Muscle of leg (tissue), 11 donors: ENCODE results near the gene DCANP1. TPM values are rescaled to one million over a fixed set of nuclear protein-coding genes. Genes with fewer than 3 reads are reported as not detected.
A peak's percentile ranks its signal among the peaks of the same experiment; 100 is the strongest.

Experiments
- DNase-seq: peaks from one replicate; pipeline ENCODE4 v3.0.0; 2013
- H3K27ac ChIP-seq: one replicate; pipeline ENCODE4 v1.5.1; 2013; ENCODE audit warnings: mild to moderate bottlenecking, low read length, control low read depth
- H3K27me3 ChIP-seq: one replicate; pipeline ENCODE4 v1.6.1; 2013; ENCODE audit warnings: low read length; ENCODE audit not compliant: control insufficient read depth, insufficient read depth
- H3K36me3 ChIP-seq: one replicate; pipeline ENCODE4 v1.6.1; 2013; ENCODE audit warnings: low read length; ENCODE audit not compliant: control insufficient read depth, insufficient read depth
- H3K4me1 ChIP-seq: one replicate; pipeline ENCODE4 v1.6.1; 2013; ENCODE audit warnings: low read length; ENCODE audit not compliant: control insufficient read depth, insufficient read depth
- H3K4me3 ChIP-seq: one replicate; pipeline ENCODE4 v1.5.1; 2013; ENCODE audit warnings: low read length, control low read depth
- H3K9me3 ChIP-seq: replicated peaks from 2 replicates; pipeline ENCODE4 v1.6.1; 2013; ENCODE audit warnings: low read depth, low read length; ENCODE audit not compliant: control insufficient read depth
- WGBS: methylation state at CpG from one replicate; pipeline ENCODE4 v1.1.5; 2013; ENCODE audit warnings: missing lambda C conversion rate; ENCODE audit not compliant: insufficient coverage; 5-methylcytosine and 5-hydroxymethylcytosine counted together
- polyA plus RNA-seq, 8 donors: library from polyadenylated mRNA; unstranded; fragments of 120-200 nt; gene quantifications; one replicate each; pipeline versions ENCODE4 v1.2.1 to v1.2.3, GENCODE V29; 2013; ENCODE audit warnings: inconsistent platforms in 1 of 8, low replicate concordance in 1 of 8; ENCODE audit not compliant: insufficient read length in 8 of 8, insufficient read depth in 1 of 8
- total RNA-seq: library from RNA; stranded (reverse); fragments of 120-200 nt; gene quantifications from one replicate; pipeline ENCODE4 v1.2.4, GENCODE V29; 2013

The DCANP1 gene
- total and polyA plus RNA-seq, 9 donors = 0.06 to 0.21 (median 0.10) TPM; not detected in 5

- DNase-seq = peak; percentile 8
- Histone ChIP-seq H3K27me3 (peaks cover 5% of the 10 kb centered on the region), H3K4me3 (no peak overlapping the region), H3K27ac (no peak overlapping the region), H3K36me3 (no peaks in the 10 kb centered on the region), H3K9me3 (no peaks in the 10 kb centered on the region), H3K4me1 (peaks cover 62% of the 10 kb centered on the region)
- WGBS = 70% methylated on average over 6 of the region's 9 CpGs
Observed at GRCh38 chr5:135435467-135436330, 11.4 kb downstream of the DCANP1 start.

GRCh38 chr5:135434591-135435466 is 12.3 kb downstream of the DCANP1 start:
- H3K9me3 ChIP-seq = no peaks in the 10 kb centered on the region
- WGBS = 32% methylated on average over 19 of the region's 24 CpGs
- peaks cover 5% of the 10 kb centered on the region for H3K27me3 ChIP-seq
- H3K27ac ChIP-seq = peak overlapping the region; percentile 36
- peak; percentile 32 for DNase-seq
- H3K4me3 ChIP-seq = no peak overlapping the region
- no peaks in the 10 kb centered on the region for H3K36me3 ChIP-seq
- H3K4me1 ChIP-seq = peaks cover 60% of the 10 kb centered on the region

- Histone ChIP-seq H3K36me3 (no peaks in the 10 kb centered on the region), H3K27me3 (peaks cover 5% of the 10 kb centered on the region), H3K4me1 (peaks cover 57% of the 10 kb centered on the region), H3K9me3 (peaks cover 2% of the 10 kb centered on the region), H3K27ac (peak overlapping the region; percentile 36), H3K4me3 (no peak overlapping the region)
- peak; percentile 74 for DNase-seq
- WGBS = 46% methylated on average over 5 of the region's 12 CpGs
Observed at GRCh38 chr5:135433681-135434426, 13.3 kb downstream of the DCANP1 start.

- H3K4me3 ChIP-seq = no peak overlapping the region
- no peak overlapping the region for H3K27ac ChIP-seq
- no peak for DNase-seq
- H3K9me3 ChIP-seq = peaks cover 7% of the 10 kb centered on the region
- WGBS = no CpG with 5 or more reads among the region's 4 CpGs
- H3K4me1 ChIP-seq = peaks cover 39% of the 10 kb centered on the region
- no peaks in the 10 kb centered on the region for H3K36me3 ChIP-seq
- H3K27me3 ChIP-seq = peaks cover 7% of the 10 kb centered on the region
Observed at GRCh38 chr5:135432113-135432512, 15.0 kb downstream of the DCANP1 start.

GRCh38 chr5:135430135-135430437 is 17.1 kb downstream of the DCANP1 start:
- peak; percentile 49 for DNase-seq
- H3K27me3 ChIP-seq = peaks cover 4% of the 10 kb centered on the region
- no peak overlapping the region for H3K4me3 ChIP-seq
- H3K36me3 ChIP-seq = no peaks in the 10 kb centered on the region
- H3K9me3 ChIP-seq = peaks cover 7% of the 10 kb centered on the region
- peaks cover 26% of the 10 kb centered on the region for H3K4me1 ChIP-seq
- WGBS = 36% methylated on average over 7 of the region's 7 CpGs
- H3K27ac ChIP-seq = no peak overlapping the region

- H3K36me3 ChIP-seq = no peaks in the 10 kb centered on the region
- WGBS = 33% methylated on average over 6 of the region's 12 CpGs
- peaks cover 4% of the 10 kb centered on the region for H3K27me3 ChIP-seq
- H3K4me3 ChIP-seq = no peak overlapping the region
- no peak overlapping the region for H3K27ac ChIP-seq
- H3K9me3 ChIP-seq = peaks cover 7% of the 10 kb centered on the region
- DNase-seq = peak; percentile 76
- peaks cover 22% of the 10 kb centered on the region for H3K4me1 ChIP-seq
Observed at GRCh38 chr5:135429301-135430134, 17.6 kb downstream of the DCANP1 start.

GRCh38 chr5:135428586-135428985 is 18.6 kb downstream of the DCANP1 start:
- Histone ChIP-seq H3K4me3 (no peak overlapping the region), H3K36me3 (no peaks in the 10 kb centered on the region), H3K4me1 (peaks cover 20% of the 10 kb centered on the region), H3K9me3 (peaks cover 7% of the 10 kb centered on the region), H3K27ac (no peak overlapping the region), H3K27me3 (peaks cover 2% of the 10 kb centered on the region)
- no peak for DNase-seq
- no CpG with 5 or more reads among the region's 1 CpG for WGBS

- no peak for DNase-seq
- peaks cover 7% of the 10 kb centered on the region for H3K9me3 ChIP-seq
- peaks cover 2% of the 10 kb centered on the region for H3K27me3 ChIP-seq
- WGBS = 44% methylated on average over 3 of the region's 7 CpGs
- no peak overlapping the region for H3K4me3 ChIP-seq
- peaks cover 21% of the 10 kb centered on the region for H3K4me1 ChIP-seq
- H3K36me3 ChIP-seq = no peaks in the 10 kb centered on the region
- no peak overlapping the region for H3K27ac ChIP-seq
Observed at GRCh38 chr5:135426102-135427082, 20.8 kb downstream of the DCANP1 start.
